H9 (cell line): Measurements from ENCODE around the gene OGDH. TPM values are rescaled to one million over a fixed set of nuclear protein-coding genes. Genes with fewer than 3 reads are reported as not detected.

ENCODE experiments used
- DNase-seq: peaks from one replicate; pipeline ENCODE4 v3.0.0-alpha.2; 2017
- H2AFZ ChIP-seq: one replicate; pipeline ENCODE4 v1.6.1; 2013; ENCODE audit warnings: mild to moderate bottlenecking, low read length, control low read depth, moderate library complexity
- H2AK5ac ChIP-seq: 2 replicates; pipeline ENCODE4 v1.6.1; 2013; ENCODE audit warnings: low read length, control low read depth, mixed read lengths; ENCODE audit not compliant: insufficient read length
- H2BK120ac ChIP-seq: one replicate; pipeline ENCODE4 v1.6.1; 2013; ENCODE audit warnings: low read depth, mild to moderate bottlenecking, low read length, control low read depth, inconsistent platforms; ENCODE audit not compliant: poor library complexity, severe bottlenecking
- H2BK12ac ChIP-seq: 2 replicates; pipeline ENCODE4 v1.6.1; 2013; ENCODE audit warnings: low read length, control low read depth, mixed read lengths, low read depth; ENCODE audit not compliant: insufficient read length
- H2BK15ac ChIP-seq: 2 replicates; pipeline ENCODE4 v1.6.1; 2013; ENCODE audit warnings: low read depth, low read length, control low read depth
- H2BK20ac ChIP-seq: one replicate; pipeline ENCODE4 v1.6.1; 2013; ENCODE audit warnings: low read depth, mild to moderate bottlenecking, low read length, control low read depth, inconsistent platforms; ENCODE audit not compliant: poor library complexity, severe bottlenecking
- H2BK5ac ChIP-seq: 2 replicates; pipeline ENCODE4 v1.6.1; 2013; ENCODE audit warnings: low read length, control low read depth, mixed read lengths; ENCODE audit not compliant: insufficient read length
- H3K14ac ChIP-seq: 2 replicates; pipeline ENCODE4 v1.6.1; 2013; ENCODE audit warnings: low read length, control low read depth; ENCODE audit not compliant: insufficient read depth
- H3K18ac ChIP-seq: 2 replicates; pipeline ENCODE4 v1.6.1; 2013; ENCODE audit warnings: low read depth, mild to moderate bottlenecking, mixed read lengths, low read length, control low read depth; ENCODE audit not compliant: insufficient read length
- H3K23ac ChIP-seq: 2 replicates; pipeline ENCODE4 v1.6.1; 2013; ENCODE audit warnings: low read length, control low read depth, mixed read lengths, low read depth; ENCODE audit not compliant: insufficient read length
- H3K23me2 ChIP-seq: 2 replicates; pipeline ENCODE4 v1.6.1; 2013; ENCODE audit warnings: low read depth, mild to moderate bottlenecking, mixed read lengths, low read length, control low read depth; ENCODE audit not compliant: insufficient read length, poor library complexity, severe bottlenecking
- H3K27ac ChIP-seq: 2 replicates; pipeline ENCODE4 v1.5.1; 2013; ENCODE audit warnings: low read length, control low read depth, mixed read lengths, low read depth; ENCODE audit not compliant: insufficient read length
- H3K27me3 ChIP-seq: 2 replicates; pipeline ENCODE4 v1.6.1; 2013; ENCODE audit warnings: low read length, control low read depth, inconsistent platforms; ENCODE audit not compliant: insufficient read depth
- H3K4ac ChIP-seq: 2 replicates; pipeline ENCODE4 v1.6.1; 2013; ENCODE audit warnings: low read depth, mild to moderate bottlenecking, control low read depth, inconsistent platforms, low read length, moderate library complexity
- H3K4me1 ChIP-seq: 2 replicates; pipeline ENCODE4 v1.6.1; 2013; ENCODE audit warnings: low read length, control low read depth, inconsistent platforms; ENCODE audit not compliant: insufficient read depth
- H3K4me2 ChIP-seq: 2 replicates; pipeline ENCODE4 v1.6.1; 2013; ENCODE audit warnings: low read length, control low read depth, mixed read lengths; ENCODE audit not compliant: insufficient read length, insufficient read depth
- H3K56ac ChIP-seq: 2 replicates; pipeline ENCODE4 v1.6.1; 2013; ENCODE audit warnings: low read depth, mild to moderate bottlenecking, mixed read lengths, low read length, control low read depth; ENCODE audit not compliant: insufficient read length
- H3K79me1 ChIP-seq: 2 replicates; pipeline ENCODE4 v1.6.1; 2013; ENCODE audit warnings: low read depth, mild to moderate bottlenecking, moderate library complexity, low read length, control low read depth, inconsistent platforms; ENCODE audit not compliant: insufficient read depth, poor library complexity, severe bottlenecking
- H3K79me2 ChIP-seq: 2 replicates; pipeline ENCODE4 v1.6.1; 2013; ENCODE audit warnings: low read length, control low read depth, inconsistent platforms; ENCODE audit not compliant: insufficient read depth
- H3K9ac ChIP-seq: 2 replicates; pipeline ENCODE4 v1.6.1; 2013; ENCODE audit warnings: low read length, control low read depth, mixed read lengths; ENCODE audit not compliant: insufficient read length; ENCODE audit errors: extremely low read depth
- H3K9me3 ChIP-seq: one replicate; pipeline ENCODE4 v1.6.1; 2013; ENCODE audit warnings: low read depth, low read length, inconsistent platforms; ENCODE audit not compliant: control insufficient read depth
- H3T11ph ChIP-seq: one replicate; pipeline ENCODE4 v1.6.1; 2013; ENCODE audit warnings: mild to moderate bottlenecking, low read length, control low read depth, inconsistent platforms
- H4K20me1 ChIP-seq: one replicate; pipeline ENCODE4 v1.6.1; 2013; ENCODE audit not compliant: control insufficient read depth, insufficient read length, insufficient read depth
- H4K5ac ChIP-seq: 2 replicates; pipeline ENCODE4 v1.6.1; 2013; ENCODE audit warnings: low read depth, mild to moderate bottlenecking, mixed read lengths, low read length, control low read depth; ENCODE audit not compliant: insufficient read length
- H4K8ac ChIP-seq: replicated peaks from 2 replicates; pipeline ENCODE4 v1.6.1; 2013; ENCODE audit warnings: low read length, control low read depth, mixed read lengths, low read depth; ENCODE audit not compliant: insufficient read length
- H4K91ac ChIP-seq: 2 replicates; pipeline ENCODE4 v1.6.1; 2013; ENCODE audit warnings: low read depth, mild to moderate bottlenecking, moderate library complexity, mixed read lengths, low read length, control low read depth; ENCODE audit not compliant: insufficient read length
- H3K27ac Mint-ChIP-seq, 3 experiments: 2 replicates in 2 of 3; 3 replicates in 1 of 3; pipeline ENCODE4 v1.8.0; 2020 to 2021; ENCODE audit warnings: mixed read lengths in 3 of 3, mild to moderate bottlenecking in 1 of 3, moderate library complexity in 1 of 3
- H3K27me3 Mint-ChIP-seq: 2 replicates; pipeline ENCODE4 v1.8.0; 2021; ENCODE audit warnings: low read depth, mild to moderate bottlenecking, moderate library complexity, mixed read lengths
- H3K36me3 Mint-ChIP-seq, 3 experiments: 2 replicates in 2 of 3; 3 replicates in 1 of 3; pipeline ENCODE4 v1.8.0; 2020 to 2021; ENCODE audit warnings: low read depth in 3 of 3, mixed read lengths in 3 of 3; ENCODE audit not compliant: insufficient read depth in 1 of 3
- H3K4me1 Mint-ChIP-seq, 2 experiments: 2 replicates each; pipeline ENCODE4 v1.8.0; 2020; ENCODE audit warnings: mixed read lengths in 2 of 2
- H3K4me3 Mint-ChIP-seq, 2 experiments: 2 replicates in 1 of 2; 3 replicates in 1 of 2; pipeline ENCODE4 v1.8.0; 2020 to 2021; ENCODE audit warnings: mild to moderate bottlenecking in 2 of 2, mixed read lengths in 2 of 2, moderate library complexity in 1 of 2
- H3K9me3 Mint-ChIP-seq, 2 experiments: 2 replicates in 1 of 2; 3 replicates in 1 of 2; pipeline ENCODE4 v1.8.0; 2020; ENCODE audit warnings: mild to moderate bottlenecking in 2 of 2, mixed read lengths in 2 of 2, moderate library complexity in 1 of 2
- CTCF ChIP-seq: fragments of 200-600 bp; sonication (generic); conservative IDR thresholded peaks from 3 replicates; pipeline ENCODE4 v1.8.0; 2021; ENCODE audit warnings: antibody characterized with exemption, mild to moderate bottlenecking
- WGBS: extraction: QIAGEN DNeasy Blood & Tissue Kit; methylation state at CpG from one replicate; pipeline ENCODE4 v1.1.7; 2013; ENCODE audit warnings: missing lambda C conversion rate, low lambda C conversion rate, mixed read lengths; ENCODE audit not compliant: insufficient read length; ENCODE audit errors: extremely low coverage; 5-methylcytosine and 5-hydroxymethylcytosine counted together
- total RNA-seq: library from RNA; stranded (reverse); gene quantifications from 2 replicates; pipeline ENCODE4 v1.2.1, GENCODE V29; 2021

OGDH gene
- total RNA-seq, 1 experiment from 2014 or later = 77.3 TPM

GRCh38 chr7:44625526-44626471 is 19.4 kb downstream of the OGDH start:
- Histone ChIP-seq H3T11ph (no peak overlapping the region), H3K79me2 (peaks cover 7% of the 10 kb centered on the region; the same call in 1 of the 2 replicates), H3K27me3 (no peaks in the 10 kb centered on the region), H3K4ac (no peak overlapping the region), H3K9me3 (no peaks in the 10 kb centered on the region), H2BK12ac (no peak overlapping the region), H2BK15ac (no peak overlapping the region), H4K91ac (no peak overlapping the region), H3K56ac (no peak overlapping the region), H3K23me2 (no peaks in the 10 kb centered on the region), H2BK20ac (no peak overlapping the region), H3K23ac (no peak overlapping the region), H3K18ac (no peak overlapping the region), H3K4me1 (peaks cover 2% of the 10 kb centered on the region; the same call in 1 of the 2 replicates), H4K8ac (no peak overlapping the region), H2BK120ac (no peak overlapping the region), H3K9ac (no peak overlapping the region), H3K27ac (no peak overlapping the region), H3K14ac (no peak overlapping the region), H3K4me2 (no peak overlapping the region), H4K5ac (no peak overlapping the region), H2BK5ac (no peak overlapping the region), H3K79me1 (no peaks in the 10 kb centered on the region), H2AFZ (no peak overlapping the region), H4K20me1 (no peaks in the 10 kb centered on the region), H2AK5ac (no peak overlapping the region)
- H3K27ac Mint-ChIP-seq = peak overlapping the region in 1 of 3 experiments; percentile 60; a peak in 1 of 7 replicates
- peaks cover 8 to 21% of the 10 kb centered on the region in 2 experiments for H3K4me1 Mint-ChIP-seq
- H3K36me3 Mint-ChIP-seq = peaks cover 4 to 29% (median 26%) of the 10 kb centered on the region in 3 experiments
- TF ChIP-seq CTCF = no peak
- H3K9me3 Mint-ChIP-seq = no peaks in the 10 kb centered on the region
- no peak overlapping the region for H3K4me3 Mint-ChIP-seq
- no CpG with 5 or more reads among the region's 6 CpGs for WGBS
- no peak for DNase-seq
- no peaks in the 10 kb centered on the region; the same call in 1 of the 2 replicates for H3K27me3 Mint-ChIP-seq
